ENCODE results near the gene MAB21L4. TPM values are rescaled to one million over a fixed set of nuclear protein-coding genes. Genes with fewer than 3 reads are reported as not detected.

Gene MAB21L4
- total and polyA plus RNA-seq, 2 experiments from 2014 or later = not detected

GRCh38 chr2:240877460-240878340 lies 18.3 kb downstream of the MAB21L4 start:
- no peak overlapping the region for H3K4me3 ChIP-seq
- TF ChIP-seq CTCF (IDR thresholded peaks at IDR 0.05; ENCODE audit: low read depth, low read length) = no peak
- no peak for DNase-seq (ENCODE audit: low read depth in 1 of 2, low spot score in 1 of 2)

GRCh38 chr2:240876475-240877251 lies 19.3 kb downstream of the MAB21L4 start:
- Histone ChIP-seq H3K9me3 (ENCODE audit: low read depth) (no peaks in the 10 kb centered on the region), H3K4me1 (ENCODE audit: low read depth) (no peaks in the 10 kb centered on the region), H3K27ac (no peak overlapping the region), H3K36me3 (no peaks in the 10 kb centered on the region), H3K4me3 (no peak overlapping the region), H3K27me3 (no peaks in the 10 kb centered on the region)
- TF ChIP-seq CTCF (IDR thresholded peaks at IDR 0.05; ENCODE audit: low read depth, low read length) = no peak
- no peak for DNase-seq (ENCODE audit: low read depth in 1 of 2, low spot score in 1 of 2)

More at GRCh38 chr2:240877460-240878340, 18.3 kb downstream of the MAB21L4 start:
- no peaks in the 10 kb centered on the region for H3K9me3 ChIP-seq (ENCODE audit: low read depth)
- H3K4me1 ChIP-seq (ENCODE audit: low read depth) = no peaks in the 10 kb centered on the region
- H3K27ac ChIP-seq = no peak overlapping the region
- no peaks in the 10 kb centered on the region for H3K27me3 ChIP-seq
- no peaks in the 10 kb centered on the region for H3K36me3 ChIP-seq

GRCh38 chr2:240876035-240876474 lies 19.9 kb downstream of the MAB21L4 start:
- TF ChIP-seq CTCF (IDR thresholded peaks at IDR 0.05; ENCODE audit: low read depth, low read length) = no peak
- H3K9me3 ChIP-seq (ENCODE audit: low read depth) = no peaks in the 10 kb centered on the region
- no peak overlapping the region for H3K27ac ChIP-seq
- H3K4me3 ChIP-seq = no peak overlapping the region
- H3K27me3 ChIP-seq = no peaks in the 10 kb centered on the region
- H3K4me1 ChIP-seq (ENCODE audit: low read depth) = no peaks in the 10 kb centered on the region
- no peak for DNase-seq (ENCODE audit: low read depth in 1 of 2, low spot score in 1 of 2)
- no peaks in the 10 kb centered on the region for H3K36me3 ChIP-seq

- H3K36me3 ChIP-seq = no peaks in the 10 kb centered on the region
- TF ChIP-seq CTCF (IDR thresholded peaks at IDR 0.05; ENCODE audit: low read depth, low read length) = no peak
- no peaks in the 10 kb centered on the region for H3K4me1 ChIP-seq (ENCODE audit: low read depth)
- no peak overlapping the region for H3K4me3 ChIP-seq
- H3K9me3 ChIP-seq (ENCODE audit: low read depth) = no peaks in the 10 kb centered on the region
- no peak overlapping the region for H3K27ac ChIP-seq
- no peak for DNase-seq (ENCODE audit: low read depth in 1 of 2, low spot score in 1 of 2)
- H3K27me3 ChIP-seq = no peaks in the 10 kb centered on the region
Observed at GRCh38 chr2:240875228-240876034, 20.5 kb downstream of the MAB21L4 start.

- DNase-seq (ENCODE audit: low read depth in 1 of 2, low spot score in 1 of 2) = no peak
- no peaks in the 10 kb centered on the region for H3K27me3 ChIP-seq
- no peak overlapping the region for H3K4me3 ChIP-seq
- H3K36me3 ChIP-seq = no peaks in the 10 kb centered on the region
- no peak for TF ChIP-seq CTCF (IDR thresholded peaks at IDR 0.05; ENCODE audit: low read depth, low read length)
- H3K9me3 ChIP-seq (ENCODE audit: low read depth) = no peaks in the 10 kb centered on the region
- no peak overlapping the region for H3K27ac ChIP-seq
- H3K4me1 ChIP-seq (ENCODE audit: low read depth) = no peaks in the 10 kb centered on the region
Observed at GRCh38 chr2:240874715-240875227, 21.2 kb downstream of the MAB21L4 start.

Data from cardiac muscle cell (in vitro differentiated cells and primary cell).